RWPE1 (cell line): Measurements from ENCODE around the gene CHD5.

Source experiments
- CTCF ChIA-PET: fragments of 350-600 bp; sonication (Branson Sonifier 250); formaldehyde crosslinking; extraction: SDS; loops from one replicate; lab custom pipeline; 2021; lab: Yijun Ruan, JAX
- POLR2A ChIA-PET: fragments of 400-600 bp; formaldehyde crosslinking; extraction: SDS; loops from one replicate; lab custom pipeline; 2020; ENCODE audit warnings: antibody characterized with exemption; ENCODE audit not compliant: low non-redundant PET; lab: Yijun Ruan, JAX
- DNase-seq: peaks from one replicate; pipeline ENCODE4 v3.0.0; 2012; ENCODE audit warnings: low spot score
- H3K27ac ChIP-seq: fragments of 450-650 bp; 2 replicates; pipeline ENCODE4 v1.5.1; 2017
- CTCF ChIP-seq: fragments of 450-650 bp; conservative IDR thresholded peaks from 2 replicates; pipeline ENCODE4 v1.5.1; 2017; ENCODE audit warnings: low read depth, mild to moderate bottlenecking

The CHD5 gene

GRCh38 chr1:6134206-6134605 lies 45.9 kb downstream of the CHD5 start:
- TF ChIP-seq CTCF: no peak
- CTCF ChIA-PET: no interaction called here
- POLR2A ChIA-PET: no interaction called here
- H3K27ac ChIP-seq: no peak overlapping the region
- DNase-seq: no peak

- ChIA-PET POLR2A (no interaction called here), CTCF (interaction anchor here (0.8 kb wide), 1 partner anchor 468 kb away, joined by 3 read pairs; no protein-coding TSS in a partner anchor)
- H3K27ac ChIP-seq: no peak overlapping the region
- TF ChIP-seq CTCF: no peak
- no peak for DNase-seq
Observed at GRCh38 chr1:6133146-6133895, 46.8 kb downstream of the CHD5 start.

GRCh38 chr1:6131561-6131960 lies 48.6 kb downstream of the CHD5 start:
- ChIA-PET CTCF (no interaction called here), POLR2A (no interaction called here)
- DNase-seq: no peak
- no peak overlapping the region for H3K27ac ChIP-seq
- no peak for TF ChIP-seq CTCF

GRCh38 chr1:6130596-6130995 lies 49.5 kb downstream of the CHD5 start:
- TF ChIP-seq CTCF: no peak
- no peak for DNase-seq
- H3K27ac ChIP-seq: no peak overlapping the region
- CTCF ChIA-PET: no interaction called here
- POLR2A ChIA-PET: no interaction called here

GRCh38 chr1:6130036-6130435 lies 50.1 kb downstream of the CHD5 start:
- DNase-seq: no peak
- CTCF ChIA-PET: no interaction called here
- POLR2A ChIA-PET: no interaction called here
- H3K27ac ChIP-seq: no peak overlapping the region
- no peak for TF ChIP-seq CTCF

- H3K27ac ChIP-seq: no peak overlapping the region
- TF ChIP-seq CTCF: no peak
- ChIA-PET POLR2A (no interaction called here), CTCF (interaction anchor here (0.6 kb wide), 1 partner anchor 97 kb away, joined by 4 read pairs; no protein-coding TSS in a partner anchor)
- DNase-seq: no peak
Observed at GRCh38 chr1:6129313-6129712, 50.8 kb downstream of the CHD5 start.
